HG03460 (cell line): ENCODE data around the gene KRT81.
A peak's percentile ranks its signal among the peaks of the same experiment; 100 is the strongest.
"Not testable (repeated sequence)": the region's sequence is repeated elsewhere in the genome, so short reads cannot be mapped to it uniquely, and the experiment has no call there.

Source experiments
- ATAC-seq: cut with Tn5 transposase; IDR thresholded peaks from one replicate; pipeline ENCODE4 v1.9.1; 2021; ENCODE audit not compliant: unreplicated experiment

Gene KRT81

DNA sequence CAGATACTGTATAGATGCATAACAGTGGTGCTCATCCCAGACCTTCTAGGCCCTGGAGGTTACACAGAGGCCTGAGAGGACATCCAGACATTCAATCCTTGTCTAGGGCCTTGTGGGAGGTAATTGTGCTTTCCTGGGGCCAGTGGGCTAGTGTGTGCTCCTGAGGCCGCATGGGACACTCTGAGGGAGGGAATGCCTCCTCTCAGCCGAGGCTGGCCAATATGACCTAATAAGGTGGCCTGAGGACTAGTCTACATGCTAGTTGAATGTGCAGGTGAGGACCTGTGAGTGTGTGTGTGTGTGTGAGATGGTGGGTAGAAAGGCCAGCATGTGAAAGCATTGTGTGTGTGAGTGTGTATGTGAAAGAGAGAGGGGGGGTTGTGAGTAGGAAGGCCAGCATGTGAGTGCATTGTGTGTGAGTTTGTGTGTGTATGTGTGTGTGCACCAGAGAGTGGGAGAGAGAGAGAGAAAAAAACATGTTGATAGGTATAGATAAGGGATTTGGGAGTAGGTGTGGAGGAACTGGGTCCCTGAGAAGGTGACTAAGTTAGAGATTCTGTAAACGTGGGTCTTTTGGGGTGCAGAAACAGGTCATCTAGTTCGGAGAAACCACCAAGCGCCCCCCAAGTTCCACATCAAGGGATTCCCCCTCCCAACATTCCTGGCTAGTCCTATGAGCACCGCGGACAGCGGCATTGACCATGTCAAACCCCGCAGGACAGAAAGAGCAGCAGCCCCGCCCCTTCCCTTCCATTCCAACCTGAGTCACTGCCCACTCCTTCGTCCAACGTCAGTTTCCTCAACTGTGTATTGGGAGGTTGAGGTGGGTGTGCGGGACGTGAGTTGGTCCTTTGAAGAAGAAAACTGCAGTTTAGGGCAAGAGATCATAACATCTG is 9.7 kb upstream of the KRT81 start:
- ATAC-seq, result no peak

DNA sequence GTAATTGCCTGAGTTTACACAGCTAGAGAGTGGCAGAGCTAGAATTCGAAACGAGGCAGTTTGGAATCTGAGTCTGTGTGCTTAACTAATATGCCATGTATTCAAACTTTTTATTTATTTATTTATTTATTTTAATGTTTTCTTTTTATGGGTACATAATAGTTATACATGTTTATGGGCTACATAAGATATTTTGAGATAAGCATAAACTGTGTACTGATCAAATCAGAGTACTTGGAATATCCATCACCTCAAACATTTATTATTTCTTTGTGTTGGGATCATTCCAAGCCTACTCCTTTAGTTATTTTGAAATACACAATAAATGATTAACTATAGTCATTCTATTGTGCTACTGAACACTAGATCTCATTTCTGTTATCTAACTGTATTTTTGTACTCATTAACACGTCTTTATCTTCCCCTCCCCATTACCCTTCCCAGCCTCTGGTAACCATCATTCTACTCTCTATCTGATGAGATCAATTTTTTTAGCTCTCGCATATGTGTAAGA is 7.4 kb upstream of the KRT81 start:
- no peak for ATAC-seq

DNA sequence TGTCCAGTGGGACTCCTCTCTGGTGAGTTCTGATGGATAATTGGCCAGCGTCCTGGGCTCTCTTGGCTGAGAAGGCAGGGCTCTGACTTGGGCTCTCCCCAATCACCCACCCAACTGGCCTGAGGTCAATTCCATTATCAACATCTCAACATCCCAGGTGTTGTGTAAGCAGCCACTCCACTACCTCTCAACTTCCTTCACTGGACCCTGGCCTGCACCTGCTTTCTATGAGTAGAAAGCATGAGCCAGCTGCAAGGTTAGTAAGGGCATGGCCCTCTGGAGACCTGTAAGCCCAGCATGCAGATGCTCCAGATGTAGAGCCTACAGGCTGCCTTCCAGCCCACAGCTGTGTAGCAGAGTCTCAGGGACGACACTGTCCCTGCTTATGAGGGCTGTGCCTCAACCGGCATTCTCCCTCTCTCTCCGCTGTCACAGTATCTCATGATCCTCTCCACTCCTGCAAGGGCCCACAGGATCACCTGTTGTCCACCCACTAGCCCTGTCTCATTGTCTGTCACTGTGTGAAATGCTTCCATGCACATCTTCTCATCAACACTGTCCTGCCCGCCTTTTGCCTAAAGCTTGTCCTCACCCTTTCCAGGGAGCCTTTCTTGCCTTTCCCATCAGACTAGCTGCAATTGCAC is 5.4 kb upstream of the KRT81 start:
- ATAC-seq, result no peak

DNA sequence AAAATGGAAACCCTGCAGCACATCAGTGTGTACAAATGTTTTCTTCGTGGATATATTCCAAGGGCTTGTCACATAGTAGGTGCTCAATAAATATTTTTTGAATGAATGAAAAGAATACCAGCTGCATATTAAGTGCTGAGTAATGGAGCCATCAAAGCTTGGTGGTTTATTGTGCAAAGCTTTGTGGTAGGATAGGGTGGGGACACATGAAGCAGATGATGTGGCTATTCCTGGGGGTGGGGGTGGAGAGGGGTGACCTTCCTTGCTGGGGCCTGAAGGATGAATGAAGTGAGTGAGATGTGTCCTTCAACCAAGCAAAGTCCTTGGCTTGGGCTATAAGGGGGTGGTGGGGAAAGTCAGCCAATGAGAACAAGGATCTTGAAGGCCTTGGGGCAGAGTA is 4.3 kb upstream of the KRT81 start:
- ATAC-seq, result no peak

DNA sequence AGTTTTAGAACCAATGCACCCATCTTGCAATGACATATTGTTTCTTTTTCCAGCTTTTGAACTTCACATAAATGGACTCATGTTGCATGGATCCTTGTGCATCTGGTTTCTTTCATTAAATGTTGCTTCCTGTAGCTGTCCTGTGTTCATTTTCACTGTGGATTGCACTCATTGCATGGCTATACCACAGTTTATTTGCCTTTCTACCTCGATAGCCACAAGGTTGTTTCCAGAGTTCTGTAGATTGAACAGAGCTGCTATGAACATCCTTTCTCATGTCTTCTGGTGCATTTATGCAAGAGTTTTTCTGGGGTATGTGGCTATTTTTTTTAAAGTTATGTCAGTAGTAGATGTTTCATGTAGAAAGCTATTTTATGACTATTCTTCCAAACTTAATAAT is 3.5 kb upstream of the KRT81 start:
- ATAC-seq, result no peak

DNA sequence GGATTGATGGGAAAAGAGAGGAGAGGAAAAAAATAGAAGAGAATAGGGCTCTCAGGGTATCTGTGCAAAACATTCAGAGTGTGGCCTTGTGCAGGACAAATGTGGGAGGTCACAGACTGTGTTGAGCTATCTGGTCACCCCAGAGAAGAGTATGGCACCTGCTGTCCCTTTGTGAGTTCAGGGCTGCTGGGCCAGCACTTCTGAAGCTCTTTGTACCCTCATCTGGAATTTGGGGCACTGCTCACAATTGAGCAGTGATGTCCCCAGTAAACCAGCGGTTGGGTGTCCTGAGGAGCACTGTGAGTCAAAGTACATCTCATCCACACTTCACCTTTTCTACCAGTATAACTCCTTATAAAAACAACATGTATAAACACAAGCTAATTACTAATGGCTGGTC is 2.6 kb upstream of the KRT81 start:
- ATAC-seq, result no peak

DNA sequence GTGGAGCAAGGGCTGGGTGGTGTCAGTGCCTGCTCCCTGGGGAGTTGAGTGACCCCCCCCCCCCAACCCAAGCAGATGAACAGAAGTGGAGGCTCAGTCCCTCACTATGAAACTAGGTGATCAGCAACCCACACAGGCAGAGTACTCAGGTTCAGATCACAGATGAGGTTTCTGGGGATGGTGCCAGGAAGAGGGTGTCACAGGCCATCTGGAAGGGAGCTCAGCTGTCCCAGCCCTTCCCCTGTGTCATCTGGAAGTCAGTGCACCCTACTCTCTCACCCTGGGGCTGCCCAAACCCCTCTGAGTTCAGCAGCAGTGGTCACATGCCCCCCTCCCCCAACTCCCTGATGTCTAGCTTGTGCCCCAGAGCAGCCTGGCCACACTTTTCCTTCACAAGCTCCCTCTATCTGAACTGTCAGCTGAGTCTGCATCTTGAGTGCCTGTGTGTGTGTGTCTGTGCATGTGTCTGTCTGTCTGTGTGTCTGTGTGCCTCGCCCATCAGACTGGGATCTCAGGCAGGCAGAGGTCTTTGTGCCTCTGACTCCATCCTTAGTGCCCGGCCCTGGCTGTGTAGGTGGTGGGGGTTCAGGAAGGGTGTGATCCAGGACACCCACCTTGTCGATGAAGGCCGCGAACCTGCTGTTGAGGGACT is 725 bp downstream of the KRT81 start:
- ATAC-seq, result not testable (repeated sequence)

DNA sequence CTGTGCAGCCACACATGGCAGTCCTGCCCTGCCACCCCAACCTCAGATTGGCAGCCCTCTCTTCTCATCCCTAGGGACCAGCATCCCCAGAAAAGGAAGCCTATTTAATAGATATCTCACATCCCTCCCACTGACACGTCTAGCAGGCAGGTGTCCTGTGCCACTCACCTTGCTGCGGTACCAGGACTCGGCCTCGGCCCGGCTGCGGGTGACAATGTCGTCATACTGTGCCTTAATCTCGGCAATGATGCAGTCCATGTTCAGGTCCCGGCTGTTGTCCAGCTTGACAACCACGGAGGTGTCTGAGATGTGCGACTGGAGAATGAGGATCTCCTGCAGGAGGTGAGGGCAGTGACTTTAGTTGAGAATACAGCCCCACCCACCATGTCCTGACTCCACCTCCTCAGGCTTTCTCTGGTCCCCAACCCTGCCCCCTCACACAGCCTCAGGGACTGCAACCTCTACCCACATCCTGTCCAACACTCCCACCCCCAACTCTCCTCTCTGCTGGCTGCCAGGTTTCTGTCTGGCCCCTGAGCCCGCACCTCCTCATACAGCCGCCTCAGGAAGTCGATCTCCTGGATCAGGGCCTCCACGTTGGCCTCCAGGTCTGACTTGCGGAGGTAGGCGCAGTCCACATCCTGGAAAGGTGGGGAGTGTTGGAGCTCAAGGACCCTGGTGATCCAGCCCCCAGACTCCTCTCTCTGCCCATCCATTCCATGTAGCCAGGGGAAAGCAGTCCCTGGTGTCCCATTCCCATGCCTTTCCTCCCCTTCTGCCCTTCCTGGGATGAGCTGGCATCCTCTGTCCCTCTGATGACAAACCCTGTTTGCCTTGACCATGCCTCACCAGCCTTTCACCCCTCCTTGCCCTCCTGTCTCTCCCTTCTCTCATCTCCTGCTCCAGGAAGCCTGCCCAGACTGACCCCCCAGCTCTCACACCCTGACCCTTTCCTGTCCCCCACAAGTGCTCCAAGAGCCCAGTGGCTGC is 3.2 kb downstream of the KRT81 start:
- ATAC-seq, result peak; percentile 88

DNA sequence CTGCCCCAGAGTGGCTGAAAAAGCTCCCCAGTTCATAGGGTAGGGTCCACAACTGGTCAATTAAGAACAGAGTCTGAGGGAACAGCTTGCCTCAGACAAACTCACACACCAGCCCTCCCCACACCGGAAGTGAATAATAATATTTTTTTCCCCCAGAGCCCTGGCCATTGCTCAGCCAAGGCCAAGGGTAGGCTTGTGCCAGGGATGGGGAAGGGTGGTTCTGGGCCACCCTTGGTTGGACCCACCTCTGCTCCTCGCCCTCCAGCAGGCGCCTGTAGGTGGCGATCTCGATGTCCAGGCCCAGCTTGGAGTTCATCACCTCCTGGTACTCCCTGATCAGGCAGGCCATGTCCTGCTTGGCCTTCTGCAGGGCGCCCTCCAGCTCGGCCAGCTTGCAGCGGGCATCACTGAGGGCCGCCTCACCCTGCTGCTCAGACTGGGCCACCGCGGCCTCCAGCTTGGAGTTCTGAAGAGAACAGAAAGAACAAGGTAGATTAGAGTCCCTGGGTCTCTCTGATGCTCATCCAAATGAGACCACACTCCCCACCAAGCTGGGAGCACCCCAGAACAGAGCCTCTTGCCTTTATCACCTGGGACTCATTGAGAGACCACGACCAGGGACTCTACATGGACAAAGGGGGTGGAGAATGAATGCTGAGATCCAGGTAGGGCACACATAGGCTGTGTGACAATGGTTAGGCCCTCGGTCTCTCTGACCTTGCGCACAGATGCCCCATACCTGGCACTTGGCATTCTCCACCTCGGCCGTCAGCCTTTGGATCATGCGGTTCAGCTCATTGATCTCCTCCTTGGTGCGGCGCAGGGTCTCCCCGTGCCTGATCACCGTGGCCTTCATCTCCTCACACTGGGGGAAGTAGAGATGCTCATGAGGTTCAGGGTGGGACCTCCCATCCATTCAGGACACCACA is 4.2 kb downstream of the KRT81 start:
- ATAC-seq, result not testable (repeated sequence)

DNA sequence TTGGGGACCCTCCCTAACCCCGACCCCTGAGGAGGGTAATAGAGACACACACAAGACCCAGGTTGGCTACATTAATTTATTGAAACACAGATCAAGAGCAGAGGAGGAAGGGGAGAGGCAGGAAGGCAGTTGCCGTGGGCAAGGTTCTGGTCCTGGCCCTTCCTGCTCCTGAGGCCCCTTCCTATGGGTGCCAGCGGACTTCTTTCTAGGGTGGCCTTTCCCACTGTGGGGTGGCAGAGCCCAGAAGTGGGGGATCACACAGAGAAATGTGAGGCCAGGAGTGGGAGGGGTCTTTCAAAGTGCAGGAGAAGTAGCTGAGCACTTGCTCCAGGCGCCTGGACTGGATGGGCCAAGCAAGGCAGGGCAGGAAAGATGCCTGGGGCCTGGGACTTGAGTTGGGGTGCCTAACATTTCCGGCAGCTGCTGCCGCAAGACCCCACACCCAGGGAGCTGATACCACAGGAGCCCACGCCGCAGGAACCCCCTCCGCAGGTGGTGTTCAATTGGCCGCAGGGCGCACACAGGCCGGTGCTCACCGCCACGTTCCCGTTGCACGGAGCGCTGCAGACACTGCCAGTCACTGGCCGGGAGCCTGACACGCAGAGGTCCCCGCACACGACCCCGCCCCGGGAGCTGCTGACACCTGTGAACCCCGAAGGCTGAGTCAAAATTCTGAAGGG is 5.3 kb downstream of the KRT81 start:
- ATAC-seq, result no peak

DNA sequence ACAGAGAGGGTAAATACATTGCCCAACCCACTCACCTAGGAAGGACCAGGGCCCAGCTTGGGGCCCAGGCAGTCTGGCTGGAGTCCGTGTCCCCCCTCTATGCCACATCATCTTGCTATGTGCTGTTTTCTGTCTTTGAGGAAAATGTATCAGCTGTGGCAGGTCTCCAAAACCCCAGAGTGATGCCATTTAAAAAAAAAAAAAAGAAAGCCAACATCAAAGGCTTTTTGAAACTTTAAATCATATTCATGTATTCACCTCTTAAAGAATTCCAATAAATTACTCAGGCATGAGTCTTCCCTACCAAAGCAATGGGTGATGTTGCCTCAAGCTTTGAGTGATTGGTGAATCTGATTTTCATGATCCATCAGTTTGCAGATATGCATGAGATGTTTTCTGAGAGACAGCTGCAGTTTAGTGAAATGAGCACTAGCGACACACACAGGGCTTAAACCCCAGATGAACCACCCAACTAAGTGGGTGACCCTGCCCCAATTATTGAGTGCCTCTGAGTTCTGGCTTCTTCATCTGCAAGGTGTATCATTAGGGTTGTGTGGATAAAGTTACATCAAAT is 6.1 kb downstream of the KRT81 start:
- no peak for ATAC-seq

DNA sequence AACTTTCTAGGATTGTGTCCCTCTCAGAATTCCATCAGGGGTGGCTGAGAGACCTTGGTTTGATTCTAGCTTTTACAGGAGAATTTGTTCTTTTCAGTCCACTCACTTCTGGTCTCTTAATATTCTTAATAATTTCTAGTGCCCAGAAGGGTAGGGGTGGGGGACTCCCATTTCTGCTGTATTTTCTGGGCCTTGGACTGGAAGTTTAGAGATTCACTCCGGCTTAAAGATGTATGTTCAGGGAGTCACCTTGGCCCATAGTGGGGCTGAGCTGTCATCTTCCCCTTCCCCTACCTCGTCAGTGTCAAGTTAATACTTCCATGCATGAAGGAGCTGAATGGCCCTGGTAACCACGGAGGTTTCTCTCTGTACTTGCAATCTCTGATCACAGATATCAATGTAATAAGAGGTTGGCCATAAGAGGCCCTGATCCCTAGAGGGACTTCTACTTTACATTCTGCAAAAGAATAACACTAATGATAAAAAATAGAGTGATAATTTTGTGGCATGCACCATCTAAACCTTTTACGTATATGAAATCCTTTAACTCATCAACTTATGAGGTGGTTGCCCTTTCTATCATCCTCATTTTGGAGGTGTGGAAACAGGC is 6.7 kb downstream of the KRT81 start:
- no peak for ATAC-seq

DNA sequence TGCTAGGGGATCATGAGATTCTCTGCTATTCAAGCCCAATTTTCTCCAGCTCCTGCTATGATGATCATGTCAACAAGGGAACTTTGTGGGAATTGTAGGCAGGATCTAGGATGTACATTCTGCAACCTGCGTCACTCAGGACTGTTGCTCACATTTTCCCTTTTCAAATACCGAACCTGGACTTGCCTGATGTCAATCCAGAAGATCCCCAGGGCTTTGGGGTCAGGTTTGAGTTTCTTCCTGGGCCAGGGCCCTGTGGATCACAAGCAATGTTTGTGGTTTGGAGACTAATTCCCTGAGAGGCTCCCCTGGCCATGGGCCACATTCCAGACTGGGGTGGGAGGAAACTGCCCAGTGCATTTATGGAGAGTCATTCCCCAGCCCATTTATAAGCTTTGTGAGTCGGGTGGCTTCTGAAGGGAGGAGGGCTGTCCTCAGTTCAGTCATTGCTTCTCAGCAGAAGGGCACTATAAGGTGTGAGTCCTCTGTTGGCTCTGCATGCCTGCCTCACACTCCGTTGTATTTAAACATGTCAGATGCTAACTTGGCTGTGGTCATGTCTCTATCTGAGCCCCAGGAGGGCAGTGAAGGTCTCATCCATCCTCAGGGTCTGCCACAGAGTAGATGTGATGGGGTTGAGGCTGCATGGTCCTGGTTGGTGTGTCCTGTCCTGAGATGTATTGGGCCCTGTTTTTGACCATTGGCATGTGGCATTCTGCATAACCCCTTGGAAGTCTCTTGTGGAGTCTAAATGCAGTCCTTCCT is 10.4 kb downstream of the KRT81 start:
- no peak for ATAC-seq

DNA sequence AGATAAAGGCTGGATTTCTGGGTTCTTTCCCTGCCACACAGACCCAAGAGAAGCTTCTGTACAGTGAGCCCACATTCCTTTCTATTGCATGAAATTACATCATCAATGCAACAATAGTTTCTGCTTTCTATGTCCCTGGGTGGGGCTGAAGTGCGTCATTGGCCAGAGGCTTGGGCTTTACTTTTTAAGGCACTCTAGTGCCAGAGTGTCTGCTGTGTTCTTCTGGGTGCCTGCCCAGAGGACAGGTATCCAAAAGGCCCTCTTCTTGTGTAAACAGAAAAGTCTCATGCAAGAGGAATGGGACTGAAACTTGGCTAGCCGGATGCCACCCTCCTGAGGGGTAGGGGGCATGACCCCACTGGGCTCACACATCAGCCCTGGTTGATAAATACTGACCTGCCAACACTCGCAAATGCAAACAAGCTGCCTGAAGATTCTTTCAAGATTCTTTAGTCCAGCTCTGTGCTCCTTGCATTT is 11.0 kb downstream of the KRT81 start:
- ATAC-seq, result no peak

DNA sequence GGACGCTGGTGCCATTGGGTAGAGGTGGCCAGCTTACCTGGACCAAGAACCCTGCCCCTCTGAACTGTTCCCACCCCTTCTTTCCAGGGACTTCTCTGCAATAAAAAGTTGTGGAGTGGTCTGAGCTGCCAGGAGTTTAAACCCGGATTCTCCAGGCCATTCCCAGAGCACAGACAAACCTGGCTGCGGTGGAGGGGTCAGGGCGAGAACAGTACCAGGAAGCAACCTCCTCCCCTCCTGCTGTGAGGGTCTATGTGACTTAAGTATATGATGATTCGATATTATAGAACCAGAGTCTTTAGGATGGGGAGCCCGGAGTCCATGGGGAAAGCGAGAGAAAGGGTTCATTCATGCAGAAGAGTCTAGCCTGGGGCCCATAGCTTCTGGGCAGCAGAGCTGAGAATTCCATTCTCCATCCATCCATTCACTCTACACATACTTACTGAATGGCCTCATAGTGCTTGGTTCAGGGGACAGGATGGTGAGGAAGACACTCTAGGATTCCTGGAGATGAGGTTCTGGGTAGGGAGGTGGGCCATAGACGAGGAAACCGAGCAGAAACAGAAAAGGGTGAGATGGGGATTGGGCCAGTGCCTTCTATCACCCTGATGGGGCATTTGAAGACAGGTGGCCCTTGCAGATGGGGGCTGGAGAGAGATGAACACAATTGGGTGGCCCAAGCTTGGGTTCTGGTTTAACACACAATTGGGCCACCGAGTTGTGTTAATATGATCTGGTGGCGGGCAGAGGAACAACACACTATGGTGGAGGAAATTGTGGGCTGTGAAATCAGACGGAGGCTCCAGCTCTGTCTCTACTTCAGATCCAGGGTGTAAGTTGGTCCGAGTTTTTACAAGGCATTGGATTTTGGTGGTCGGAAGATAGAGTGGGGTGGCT is 11.7 kb downstream of the KRT81 start:
- ATAC-seq, result no peak
